H4 (cell line): ENCODE results near the gene PIM2. TPM values are rescaled to one million over a fixed set of nuclear protein-coding genes. Genes with fewer than 3 reads are reported as not detected.
"Not testable (repeated sequence)": the region's sequence is repeated elsewhere in the genome, so short reads cannot be mapped to it uniquely, and the experiment has no call there.

ENCODE experiments used
- DNase-seq: peaks from one replicate; pipeline ENCODE4 v3.0.0-alpha.2; 2015; ENCODE audit warnings: low spot score
- total RNA-seq: library from RNA; depleted of rRNA; stranded (reverse); fragments of >200 nt; shearing (Covaris generic); gene quantifications from 2 replicates; pipeline ENCODE4 v1.2.3, GENCODE V29; 2014

The PIM2 gene
- total RNA-seq, 1 experiment from 2014 or later, result 10.8 TPM

GRCh38 chrX:48908600-48908999, 10.2 kb downstream of the PIM2 start:
- no peak for DNase-seq

DNA sequence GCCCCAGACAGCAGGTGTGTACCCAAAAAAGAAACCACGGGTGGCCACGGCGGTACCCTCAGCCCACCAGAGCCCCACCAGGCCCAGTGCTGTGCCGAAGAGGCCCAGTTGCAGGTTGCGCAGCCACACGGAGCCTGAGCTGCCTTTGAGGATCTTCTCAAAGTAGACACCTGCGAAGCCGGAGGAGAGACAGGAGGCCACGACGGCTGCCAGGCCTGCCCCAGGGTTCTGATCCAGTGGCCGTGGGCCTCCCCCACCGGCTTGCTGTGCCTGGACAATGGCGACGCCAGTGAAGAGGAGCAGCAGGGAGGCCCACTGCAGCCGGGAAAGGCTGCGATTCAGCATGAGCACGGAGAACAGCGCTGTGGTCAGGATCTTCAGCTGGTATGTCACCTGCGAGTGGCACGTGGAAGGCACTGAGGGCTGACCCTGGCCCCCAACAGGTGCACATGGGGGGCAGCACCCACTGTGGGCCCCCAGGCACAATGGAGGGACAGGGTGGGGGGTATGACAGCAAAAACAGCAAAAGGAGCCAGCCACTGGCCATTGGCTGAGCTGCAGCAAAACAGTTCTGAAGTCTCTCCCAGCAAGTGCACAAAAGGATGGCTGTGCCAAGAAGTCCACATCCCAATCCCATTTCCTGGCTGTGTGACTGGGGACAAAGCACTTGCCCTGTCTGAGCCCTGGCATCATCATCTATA, 13.6 kb downstream of the PIM2 start:
- no peak for DNase-seq

DNA sequence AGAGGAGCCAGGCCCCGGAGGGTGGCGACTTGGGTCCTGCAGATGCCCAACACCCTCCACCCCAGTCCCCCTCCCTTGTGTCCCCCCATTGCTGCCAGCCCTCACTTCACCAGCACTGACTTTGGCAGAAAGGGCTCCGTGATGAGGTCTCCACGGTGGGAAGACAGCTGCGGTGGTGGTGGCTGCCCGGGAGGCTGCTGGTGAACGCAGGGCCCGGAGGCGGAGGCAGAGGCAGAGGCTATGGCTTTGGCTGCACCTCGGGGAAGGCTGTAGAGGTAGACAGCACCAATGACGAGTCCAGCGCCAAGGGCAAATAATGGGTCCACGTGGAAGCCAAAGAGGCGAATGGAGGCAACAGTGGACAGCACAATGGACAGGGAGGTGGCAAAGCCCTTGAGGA, 14.2 kb downstream of the PIM2 start:
- no peak for DNase-seq

GRCh38 chrX:48904180-48904579, 14.6 kb downstream of the PIM2 start:
- no peak for DNase-seq

- DNase-seq, result no peak
These were observed 15.5 kb downstream of the PIM2 start for GRCh38 chrX:48903290-48903689.

- no peak for DNase-seq
These were observed 16.0 kb downstream of the PIM2 start for GRCh38 chrX:48902776-48903175.

- DNase-seq, result no peak
These were observed 16.7 kb downstream of the PIM2 start for GRCh38 chrX:48902135-48902534.

GRCh38 chrX:48901069-48901468, 17.8 kb downstream of the PIM2 start:
- DNase-seq, result no peak

- no peak for DNase-seq
These were observed 19.8 kb downstream of the PIM2 start for GRCh38 chrX:48899078-48899410.

DNA sequence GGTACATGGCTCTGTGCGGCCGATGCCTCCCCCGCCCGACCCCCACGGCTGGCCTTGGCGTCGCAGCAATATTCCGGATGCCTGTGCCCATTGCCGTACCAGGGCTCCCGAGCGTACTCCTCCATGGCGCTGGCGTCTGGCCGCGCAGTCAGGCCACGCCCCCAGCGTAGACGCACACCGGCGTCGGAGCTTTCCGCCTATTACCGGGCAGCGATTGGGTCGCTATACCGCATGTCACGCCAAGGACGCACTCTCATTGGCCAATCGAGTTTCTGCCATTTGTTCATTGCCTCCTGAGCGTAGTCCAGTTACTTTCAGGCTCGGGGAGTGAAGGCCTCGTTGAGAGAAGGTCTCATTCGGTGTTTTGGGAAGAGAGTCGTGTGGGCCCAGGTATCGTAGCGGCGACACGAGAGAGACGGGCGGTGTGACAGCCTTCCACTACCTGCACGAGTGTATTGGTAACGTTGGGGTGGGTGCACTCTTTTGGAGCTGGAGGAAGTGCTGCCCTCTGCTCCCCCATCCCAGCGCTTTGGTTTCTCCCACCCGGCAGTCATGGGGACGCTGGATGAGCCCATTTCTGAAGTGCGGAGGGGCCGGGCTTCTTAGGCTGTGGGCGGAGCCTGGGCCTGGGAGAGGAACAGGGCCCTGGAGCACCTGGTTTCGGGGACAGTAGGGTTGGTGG, 21.1 kb downstream of the PIM2 start, which contains the start of the genes PQBP1 and TIMM17B:
PQBP1 (plus strand) TSS at position 306 of the 682 bp plus-strand sequence. CDS start 580 bp downstream, outside the sequence.
TIMM17B (minus strand) TSS at position 144 of the 682 bp plus-strand sequence; CDS start at position 125, 19 bp downstream.
- DNase-seq, result peak; percentile 97

- peak; percentile 61 for DNase-seq
These were observed 21.6 kb downstream of the PIM2 start for GRCh38 chrX:48897157-48897624.

GRCh38 chrX:48896611-48897011, 22.2 kb downstream of the PIM2 start:
- no peak for DNase-seq

DNA sequence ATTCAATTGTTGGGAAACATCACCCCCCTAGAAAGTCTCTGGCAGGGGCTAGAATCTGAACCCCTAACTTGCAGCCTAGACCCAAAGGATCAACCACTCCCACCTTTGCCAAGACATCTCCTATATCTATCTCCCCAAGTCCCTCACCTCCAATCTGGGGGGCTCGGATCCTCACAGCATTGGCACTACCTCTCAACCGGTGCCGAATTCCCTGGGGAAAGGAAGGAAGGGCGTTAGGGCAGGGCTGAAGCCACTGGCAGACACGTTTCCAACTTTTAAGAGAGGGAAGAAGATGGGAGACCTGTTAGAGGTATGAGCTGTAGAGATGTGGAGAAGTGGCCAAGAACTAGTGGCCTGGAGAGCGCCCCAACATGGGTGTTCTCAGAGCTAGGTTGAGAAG, 23.9 kb downstream of the PIM2 start:
- no peak for DNase-seq

DNA sequence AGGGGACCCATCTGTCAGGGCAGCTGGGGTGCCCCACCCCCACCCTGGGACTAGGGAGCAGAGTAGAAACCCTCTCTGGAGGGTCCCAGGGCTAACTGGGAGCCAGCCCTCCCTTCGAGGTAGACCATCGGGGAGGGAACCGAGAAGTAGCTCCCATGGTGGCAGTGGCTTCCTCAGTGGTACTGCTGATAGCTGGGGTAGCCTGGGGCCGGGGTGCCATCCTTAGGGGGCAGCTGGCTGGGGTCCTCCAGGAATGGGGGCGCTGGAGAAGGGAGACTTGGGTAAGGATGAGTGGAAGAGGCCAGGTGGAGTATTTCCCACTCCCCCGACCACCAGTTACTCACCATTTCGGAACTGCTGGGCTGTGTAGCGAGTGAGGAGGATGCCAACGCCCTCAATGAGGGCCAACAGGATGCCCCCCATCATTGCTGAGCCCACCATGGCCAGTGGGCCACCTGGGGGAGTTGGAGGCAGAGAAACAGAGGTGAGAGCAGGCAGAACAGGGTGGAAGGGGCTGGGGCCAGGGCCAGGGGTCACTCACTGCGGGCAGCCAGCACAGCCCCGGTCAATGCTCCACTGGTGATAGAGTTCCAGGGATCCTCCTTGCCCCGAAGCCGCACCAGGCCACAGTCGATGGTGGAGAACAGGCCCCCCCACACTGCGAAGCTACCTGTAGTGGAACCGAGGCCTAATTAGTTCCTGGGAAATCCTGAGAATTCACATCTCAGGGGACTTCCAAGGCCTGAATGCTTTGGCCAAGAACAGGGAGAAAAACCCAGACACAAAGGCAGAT, 25.1 kb downstream of the PIM2 start:
- no peak for DNase-seq

- no peak for DNase-seq
These were observed 25.9 kb downstream of the PIM2 start for GRCh38 chrX:48892896-48893295.

- DNase-seq, result peak; percentile 77
These were observed 27.2 kb downstream of the PIM2 start for GRCh38 chrX:48891402-48892288.

GRCh38 chrX:48890934-48891401, 27.9 kb downstream of the PIM2 start:
- no peak for DNase-seq

DNA sequence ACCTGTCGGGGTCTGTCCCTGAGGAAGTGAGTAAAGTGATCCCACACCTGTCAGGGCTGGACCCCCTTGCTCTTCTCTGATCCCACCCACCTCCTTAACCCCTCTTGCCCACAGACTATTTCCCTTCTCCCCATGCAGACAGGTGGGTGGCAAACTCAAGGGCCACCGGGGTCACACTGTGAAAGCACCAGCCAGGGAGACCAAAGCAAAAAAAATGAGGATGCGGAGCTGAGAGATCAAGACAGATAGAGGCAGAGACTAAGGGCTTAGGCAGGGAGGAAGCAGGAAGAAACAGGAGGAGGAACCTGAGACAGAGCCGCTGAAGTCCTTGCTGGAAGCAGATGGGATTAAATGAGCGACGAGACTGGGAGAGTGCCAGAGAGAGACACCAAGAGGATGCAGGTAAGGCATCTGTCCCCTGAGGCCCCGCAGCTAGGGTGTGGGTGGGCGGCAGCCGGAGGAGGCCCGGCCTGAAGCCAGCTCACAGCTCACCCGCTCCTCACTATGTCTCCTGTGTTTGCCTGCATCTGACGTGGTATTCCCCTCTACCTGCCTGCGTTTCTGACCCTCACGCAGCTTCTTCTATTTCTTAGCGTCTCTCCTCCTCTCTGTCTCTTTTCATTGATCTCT, 28.4 kb downstream of the PIM2 start:
- DNase-seq, result no peak

- DNase-seq, result not testable (repeated sequence)
These were observed 32.2 kb downstream of the PIM2 start for GRCh38 chrX:48886586-48886985.

- no peak for DNase-seq
These were observed 35.1 kb downstream of the PIM2 start for GRCh38 chrX:48883729-48884128.

DNA sequence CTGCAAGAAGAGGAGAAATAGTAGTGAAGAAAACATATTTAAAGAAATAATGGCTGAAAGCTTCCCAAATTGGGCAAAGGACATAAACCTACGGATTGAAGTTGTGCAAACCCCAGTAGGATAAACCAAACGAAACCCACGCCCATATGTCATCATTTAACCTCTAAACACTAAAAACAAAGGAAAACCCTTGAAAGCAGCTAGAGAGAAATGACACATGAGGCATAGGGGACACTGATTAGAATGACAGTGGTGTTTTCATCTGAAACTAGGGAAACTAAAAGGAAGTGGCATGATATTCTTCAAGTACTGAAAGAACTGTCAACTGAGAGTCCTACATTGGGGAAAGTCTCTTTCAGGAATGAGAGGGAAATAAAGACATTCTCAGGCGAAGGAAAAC, 41.9 kb downstream of the PIM2 start:
- DNase-seq, result not testable (repeated sequence)
